HCT116 (cell line): ENCODE data around the gene TMOD1.

Experiments
- CEBPB ChIP-seq: IDR thresholded peaks from 2 replicates; pipeline ENCODE4 v1.6.1; 2012; ENCODE audit warnings: low read depth
- CTCF ChIP-seq, 3 experiments: fragments of 200-600 bp in 1 of 3; sonication (generic) in 1 of 3; IDR thresholded peaks in 2 of 3; conservative IDR thresholded peaks in 1 of 3; 2 replicates each; pipeline ENCODE4 v1.5.1; 2012 to 2017; ENCODE audit warnings: low read depth in 2 of 3, low read length in 2 of 3, antibody characterized with exemption in 1 of 3, borderline replicate concordance in 1 of 3, control low read depth in 1 of 3, mild to moderate bottlenecking in 1 of 3, mixed read lengths in 1 of 3, mixed run types in 1 of 3, moderate library complexity in 1 of 3; ENCODE audit not compliant: insufficient read depth in 1 of 3
- EZH2 ChIP-seq: fragments of 200-600 bp; sonication (generic); IDR thresholded peaks from 2 replicates; pipeline ENCODE4 v1.6.1; 2017; ENCODE audit warnings: antibody characterized with exemption, mixed run types
- EZH2phosphoT487 ChIP-seq: fragments of 200-600 bp; IDR thresholded peaks from 2 replicates; pipeline ENCODE4 v1.6.1; 2018; ENCODE audit warnings: antibody characterized with exemption, borderline replicate concordance
- JUND ChIP-seq: IDR thresholded peaks from 2 replicates; pipeline ENCODE4 v1.6.1; 2012
- POLR2A ChIP-seq: IDR thresholded peaks from 2 replicates; pipeline ENCODE4 v1.7.0; 2011; ENCODE audit warnings: borderline replicate concordance; ENCODE audit not compliant: insufficient read depth, insufficient read length; ENCODE audit errors: extremely low read depth
- REST ChIP-seq: IDR thresholded peaks from 2 replicates; pipeline ENCODE4 v1.6.1; 2012; ENCODE audit warnings: low read depth
- YY1 ChIP-seq: IDR thresholded peaks from 2 replicates; pipeline ENCODE4 v1.6.1; 2011; ENCODE audit warnings: low read length, low read depth, moderate library complexity, mild to moderate bottlenecking; ENCODE audit not compliant: insufficient replicate concordance; ENCODE audit errors: extremely low read depth
- ZNF274 ChIP-seq: fragments of 200-500 bp; sonication (Bioruptor generic); IDR thresholded peaks from 2 replicates; pipeline ENCODE4 v1.6.1; 2014; ENCODE audit warnings: mild to moderate bottlenecking, low read depth, low read length, inconsistent platforms
- TF ChIP-seq, protein P1 (sequence below): IDR thresholded peaks from 2 replicates; pipeline ENCODE4 v1.6.1; 2011; ENCODE audit warnings: mild to moderate bottlenecking, low read length, moderate library complexity; ENCODE audit not compliant: insufficient replicate concordance; ENCODE audit errors: extremely low read depth

GRCh38 chr9:97563458-97564135 is 62.1 kb downstream of the TMOD1 start:
- TF ChIP-seq EZH2phosphoT487: no peak
- TF ChIP-seq POLR2A: no peak
- TF ChIP-seq REST: no peak
- TF ChIP-seq CTCF (IDR thresholded peaks at IDR 0.05 in 2 of 3, conservative IDR thresholded peaks at IDR 0.05 in 1 of 3; ENCODE audit: borderline replicate concordance in 1 of 3, insufficient read depth in 1 of 3, low read depth in 2 of 3, low read length in 2 of 3): no peak
- TF ChIP-seq ZNF274: no peak
- no peak for TF ChIP-seq YY1
- TF ChIP-seq, protein P1, sequence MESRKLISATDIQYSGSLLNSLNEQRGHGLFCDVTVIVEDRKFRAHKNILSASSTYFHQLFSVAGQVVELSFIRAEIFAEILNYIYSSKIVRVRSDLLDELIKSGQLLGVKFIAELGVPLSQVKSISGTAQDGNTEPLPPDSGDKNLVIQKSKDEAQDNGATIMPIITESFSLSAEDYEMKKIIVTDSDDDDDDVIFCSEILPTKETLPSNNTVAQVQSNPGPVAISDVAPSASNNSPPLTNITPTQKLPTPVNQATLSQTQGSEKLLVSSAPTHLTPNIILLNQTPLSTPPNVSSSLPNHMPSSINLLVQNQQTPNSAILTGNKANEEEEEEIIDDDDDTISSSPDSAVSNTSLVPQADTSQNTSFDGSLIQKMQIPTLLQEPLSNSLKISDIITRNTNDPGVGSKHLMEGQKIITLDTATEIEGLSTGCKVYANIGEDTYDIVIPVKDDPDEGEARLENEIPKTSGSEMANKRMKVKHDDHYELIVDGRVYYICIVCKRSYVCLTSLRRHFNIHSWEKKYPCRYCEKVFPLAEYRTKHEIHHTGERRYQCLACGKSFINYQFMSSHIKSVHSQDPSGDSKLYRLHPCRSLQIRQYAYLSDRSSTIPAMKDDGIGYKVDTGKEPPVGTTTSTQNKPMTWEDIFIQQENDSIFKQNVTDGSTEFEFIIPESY: no peak
- no peak for TF ChIP-seq EZH2
- TF ChIP-seq JUND: no peak
- TF ChIP-seq CEBPB: no peak
